ENCODE results near the gene LYPD1. TPM values are rescaled to one million over a fixed set of nuclear protein-coding genes. Genes with fewer than 3 reads are reported as not detected.

Gene LYPD1
- total and polyA plus RNA-seq, 10 of the 15 experiments (the other 5 are each of a cell fraction or from before 2014, with no cell fraction given): not detected

GRCh38 chr2:132697556-132698205, 27.7 kb upstream of the LYPD1 start (continued):
- TF ChIP-seq PKNOX1 (IDR thresholded peaks at IDR 0.05) (no peak), PML (IDR thresholded peaks at IDR 0.05; ENCODE audit: low read length) (no peak), RAD21 (IDR thresholded peaks at IDR 0.05; ENCODE audit: insufficient read depth, low read depth, low read length) (no peak), YBX1 (IDR thresholded peaks at IDR 0.05) (no peak)

- Histone ChIP-seq H3K27me3 (replicated peaks in 1 of 2; ENCODE audit: control insufficient read depth in 2 of 2, insufficient read depth in 2 of 2, low read length in 1 of 2) (no peaks in the 10 kb centered on the region), H3K79me2 (ENCODE audit: control insufficient read depth, insufficient read depth, low read length) (no peaks in the 10 kb centered on the region), H3K9ac (ENCODE audit: control insufficient read depth, insufficient read depth, low read length) (no peak overlapping the region), H4K20me1 (ENCODE audit: control insufficient read depth, insufficient read depth) (no peaks in the 10 kb centered on the region), H3K9me3 (replicated peaks; ENCODE audit: control insufficient read depth, insufficient read depth, low read length) (no peaks in the 10 kb centered on the region), H3K4me3 (no peak overlapping the region), H3K4me2 (ENCODE audit: control insufficient read depth, insufficient read depth) (no peak overlapping the region), H2AFZ (ENCODE audit: control insufficient read depth, low read depth, low read length) (no peak overlapping the region), H3K27ac (ENCODE audit: control insufficient read depth, insufficient read depth) (no peak overlapping the region), H3K4me1 (ENCODE audit: control insufficient read depth, insufficient read depth, low read length) (no peaks in the 10 kb centered on the region), H3K36me3 (ENCODE audit: control insufficient read depth in 2 of 2, insufficient read depth in 2 of 2, low read length in 1 of 2) (no peaks in the 10 kb centered on the region)
- DNase-seq (ENCODE audit: low read depth, low spot score) (no peak), FAIRE-seq (no peak), ATAC-seq (no peak)
- BruUV-seq (replicated peaks): no TSS peak
- ChIA-PET CTCF (no interaction called here), POLR2A (interaction anchor here (0.5 kb wide), 1 partner anchor 1190 kb away, joined by 3 read pairs; no protein-coding TSS in a partner anchor), RAD21 (ENCODE audit: unreplicated experiment) (no interaction called here), SMC1A (ENCODE audit: uncharacterized antibody, unreplicated experiment) (no interaction called here)
- 9% methylated on average over 1 of the region's 1 CpG for WGBS (ENCODE audit: insufficient coverage, insufficient replicate concordance, low lambda C conversion rate, missing lambda C conversion rate)
- in situ Hi-C loops (cut with MboI) (no loop called here), intact Hi-C loops (cut with micrococcal nuclease; ENCODE audit: unreplicated experiment) (no loop called here)
- no peak for TF ChIP-seq ZNF384 (IDR thresholded peaks at IDR 0.05; ENCODE audit: borderline replicate concordance, low read depth, low read length)
- TF ChIP-seq KAT2A (conservative IDR thresholded peaks at IDR 0.05; ENCODE audit: control insufficient read depth, low read depth, low read length): no peak
- no peak for TF ChIP-seq RCOR1 (conservative IDR thresholded peaks at IDR 0.05; ENCODE audit: low read depth, low read length)
- TF ChIP-seq NFIC (IDR thresholded peaks at IDR 0.05; ENCODE audit: low read depth, low read length): no peak
- no peak for TF ChIP-seq TCF7 (IDR thresholded peaks at IDR 0.05; ENCODE audit: borderline replicate concordance)
- TF ChIP-seq RAD51 (IDR thresholded peaks at IDR 0.05): no peak
- TF ChIP-seq BHLHE40 (IDR thresholded peaks at IDR 0.05; ENCODE audit: borderline replicate concordance in 1 of 2, low read depth in 2 of 2, low read length in 1 of 2): no peak
- no peak for TF ChIP-seq ZBED1 (IDR thresholded peaks at IDR 0.05; ENCODE audit: borderline replicate concordance)
- TF ChIP-seq, protein P1, sequence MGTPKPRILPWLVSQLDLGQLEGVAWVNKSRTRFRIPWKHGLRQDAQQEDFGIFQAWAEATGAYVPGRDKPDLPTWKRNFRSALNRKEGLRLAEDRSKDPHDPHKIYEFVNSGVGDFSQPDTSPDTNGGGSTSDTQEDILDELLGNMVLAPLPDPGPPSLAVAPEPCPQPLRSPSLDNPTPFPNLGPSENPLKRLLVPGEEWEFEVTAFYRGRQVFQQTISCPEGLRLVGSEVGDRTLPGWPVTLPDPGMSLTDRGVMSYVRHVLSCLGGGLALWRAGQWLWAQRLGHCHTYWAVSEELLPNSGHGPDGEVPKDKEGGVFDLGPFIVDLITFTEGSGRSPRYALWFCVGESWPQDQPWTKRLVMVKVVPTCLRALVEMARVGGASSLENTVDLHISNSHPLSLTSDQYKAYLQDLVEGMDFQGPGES (IDR thresholded peaks at IDR 0.05): no peak
- no peak for TF ChIP-seq E2F4 (IDR thresholded peaks at IDR 0.05; ENCODE audit: low read depth, low read length)
- TF ChIP-seq KLF5 (IDR thresholded peaks at IDR 0.05; ENCODE audit: partially characterized antibody): no peak
- TF ChIP-seq GABPA (IDR thresholded peaks at IDR 0.05; ENCODE audit: low read depth): no peak
- TF ChIP-seq, protein P2, sequence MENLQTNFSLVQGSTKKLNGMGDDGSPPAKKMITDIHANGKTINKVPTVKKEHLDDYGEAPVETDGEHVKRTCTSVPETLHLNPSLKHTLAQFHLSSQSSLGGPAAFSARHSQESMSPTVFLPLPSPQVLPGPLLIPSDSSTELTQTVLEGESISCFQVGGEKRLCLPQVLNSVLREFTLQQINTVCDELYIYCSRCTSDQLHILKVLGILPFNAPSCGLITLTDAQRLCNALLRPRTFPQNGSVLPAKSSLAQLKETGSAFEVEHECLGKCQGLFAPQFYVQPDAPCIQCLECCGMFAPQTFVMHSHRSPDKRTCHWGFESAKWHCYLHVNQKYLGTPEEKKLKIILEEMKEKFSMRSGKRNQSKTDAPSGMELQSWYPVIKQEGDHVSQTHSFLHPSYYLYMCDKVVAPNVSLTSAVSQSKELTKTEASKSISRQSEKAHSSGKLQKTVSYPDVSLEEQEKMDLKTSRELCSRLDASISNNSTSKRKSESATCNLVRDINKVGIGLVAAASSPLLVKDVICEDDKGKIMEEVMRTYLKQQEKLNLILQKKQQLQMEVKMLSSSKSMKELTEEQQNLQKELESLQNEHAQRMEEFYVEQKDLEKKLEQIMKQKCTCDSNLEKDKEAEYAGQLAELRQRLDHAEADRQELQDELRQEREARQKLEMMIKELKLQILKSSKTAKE (IDR thresholded peaks at IDR 0.05; ENCODE audit: low read depth, poor library complexity, severe bottlenecking): no peak
- no peak for TF ChIP-seq SREBF1 (IDR thresholded peaks at IDR 0.05; ENCODE audit: low read length)
Measured at GRCh38 chr2:132692816-132693215, 22.8 kb upstream of the LYPD1 start.
